Activated T-helper 1 cell treated with anti-CD3 and anti-CD28 coated beads, Interleukin-2, amount 50 U/mL, for 16 hours (primary cell): ENCODE measurements around the gene PACSIN2.
"Not testable (repeated sequence)": the region's sequence is repeated elsewhere in the genome, so short reads cannot be mapped to it uniquely, and the experiment has no call there.

Experiments
- DNase-seq, 2 donors: peaks; one replicate each; pipeline ENCODE4 v3.0.0-alpha.2; 2020; ENCODE audit warnings: low read depth in 1 of 2, low spot score in 1 of 2

Gene PACSIN2

DNA sequence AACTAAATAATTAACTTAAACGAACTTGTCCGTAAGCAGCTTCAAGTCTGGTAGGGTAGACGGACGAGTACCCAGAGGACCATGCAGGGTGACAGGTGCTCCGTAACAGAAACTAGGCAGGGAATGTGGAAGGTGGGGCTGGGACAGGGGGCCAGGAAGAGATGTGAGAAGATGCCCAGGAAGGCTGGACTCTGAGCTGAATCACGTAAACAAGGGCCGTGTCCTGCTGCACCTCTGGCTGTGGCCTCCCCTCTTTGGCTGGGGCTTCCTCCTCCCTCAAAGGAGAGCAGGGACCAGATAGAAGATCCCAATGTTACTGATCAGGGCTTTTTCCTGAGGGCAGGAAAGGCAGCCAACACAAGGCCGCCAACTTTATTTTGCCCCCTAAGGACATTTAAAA lies 47.9 kb downstream of the PACSIN2 start:
- no peak for DNase-seq

DNA sequence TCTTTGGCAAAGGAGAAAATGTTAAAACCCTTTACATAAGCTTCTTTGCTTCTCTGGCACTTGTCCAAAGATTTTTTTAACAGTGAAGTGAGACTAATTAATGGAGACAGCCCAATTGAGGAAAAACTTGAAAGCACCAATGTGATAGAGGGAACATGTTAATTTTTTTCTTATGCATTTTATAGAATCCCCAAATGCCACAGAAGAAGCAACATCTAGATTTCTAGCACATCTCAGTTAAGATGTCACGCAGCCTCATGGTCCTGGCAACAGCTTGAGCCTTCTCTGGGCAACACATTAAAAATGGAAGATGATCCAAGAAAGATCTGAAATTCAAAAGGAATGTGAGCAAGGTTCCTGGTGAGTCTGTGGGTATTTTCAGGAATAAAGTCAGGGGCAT lies 48.5 kb downstream of the PACSIN2 start:
- DNase-seq, result no peak

DNA sequence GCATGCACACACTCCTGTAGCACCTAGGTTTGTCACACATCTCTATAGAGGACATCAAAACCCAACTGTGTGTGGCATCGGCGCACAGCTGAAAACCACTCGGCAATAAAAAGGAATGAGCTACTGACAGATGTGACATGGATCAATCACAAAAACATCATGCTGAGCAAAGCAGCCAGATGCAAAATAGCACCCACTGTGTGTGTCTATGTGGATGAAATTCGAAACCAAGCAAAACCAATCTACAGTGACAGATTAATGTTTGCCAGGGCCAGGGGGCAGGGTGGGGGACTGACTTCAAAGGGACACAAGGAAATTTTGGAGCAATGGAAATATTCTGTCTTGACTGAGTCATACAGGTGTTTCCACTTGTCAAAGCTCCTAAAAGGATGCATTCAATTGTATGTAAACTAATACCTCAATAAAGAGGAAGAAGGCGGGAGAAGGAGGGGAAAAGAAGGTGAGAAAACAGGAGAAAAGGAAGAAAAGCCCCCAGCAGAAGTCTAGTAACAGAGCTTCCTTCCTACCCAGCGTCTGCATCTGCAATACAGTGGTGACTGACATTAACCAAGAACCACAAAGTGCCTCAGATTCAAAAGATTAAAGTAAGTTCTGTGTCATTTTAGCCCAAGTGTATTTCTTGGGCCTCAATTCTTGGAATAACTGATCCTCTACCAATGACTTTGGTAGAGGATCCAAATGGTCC lies 49.8 kb downstream of the PACSIN2 start:
- DNase-seq, result peak in 1 of 2 donors; percentile 2

DNA sequence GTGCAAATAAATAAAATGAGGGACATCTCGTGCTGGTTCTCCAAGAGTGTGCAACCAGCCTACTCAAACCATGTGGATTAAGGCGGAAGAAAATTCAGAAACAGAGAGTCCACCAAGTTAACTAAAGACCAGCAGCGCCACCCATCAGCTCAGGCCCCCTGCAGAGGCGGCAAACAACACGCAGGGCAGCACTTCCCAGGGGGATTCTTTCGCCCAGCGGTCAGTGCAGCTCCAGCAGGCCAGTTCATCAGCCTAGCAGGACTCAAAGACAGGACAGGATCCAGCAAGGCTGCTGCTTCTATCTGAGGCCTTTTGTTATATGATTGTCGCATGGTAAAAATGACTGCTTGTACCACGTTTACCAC lies 51.7 kb downstream of the PACSIN2 start:
- no peak for DNase-seq

DNA sequence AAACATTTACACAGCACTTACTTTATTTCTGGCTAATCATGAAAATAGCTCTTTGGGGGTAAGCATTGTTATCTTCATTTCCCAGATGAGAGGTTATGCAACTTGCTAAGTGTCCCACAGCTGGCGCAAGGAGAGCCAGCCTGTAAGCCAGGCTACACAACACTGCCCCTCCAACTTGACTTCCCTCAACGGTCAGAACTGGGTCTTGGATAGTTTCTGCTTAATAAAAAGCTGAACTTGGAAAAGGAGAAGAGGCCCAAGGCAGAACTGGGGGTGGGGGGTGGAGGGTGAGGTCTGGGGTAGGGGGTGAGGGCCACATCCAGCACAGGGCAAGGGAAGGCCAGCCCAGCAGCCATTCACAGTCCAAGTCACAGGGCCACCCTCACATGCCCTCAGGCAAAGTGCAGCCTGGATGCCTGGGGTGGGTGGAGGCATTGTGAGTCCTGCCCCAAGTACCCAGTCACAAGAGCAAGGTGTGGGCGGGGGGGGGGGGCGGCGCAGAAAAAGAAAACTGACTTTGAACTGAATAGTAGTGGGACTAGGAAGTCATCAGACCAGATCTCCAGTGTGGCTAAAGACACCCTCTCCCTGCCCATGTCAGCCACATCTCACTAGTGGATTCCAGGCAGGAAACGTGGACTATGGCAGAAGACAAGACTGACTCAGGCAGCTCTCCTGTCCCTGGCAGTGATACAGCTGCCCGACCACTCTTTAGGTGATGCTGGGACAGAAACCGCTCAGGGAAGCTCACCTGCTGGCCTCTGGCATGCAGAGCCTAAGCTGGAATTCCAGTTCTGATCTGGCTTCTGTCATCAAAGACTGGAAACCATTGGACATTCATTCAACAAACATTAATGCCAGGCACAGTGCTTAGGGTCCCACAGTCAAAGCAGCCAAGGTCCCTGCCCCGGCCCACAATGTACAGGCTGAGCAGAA lies 52.4 kb downstream of the PACSIN2 start:
- no peak for DNase-seq

DNA sequence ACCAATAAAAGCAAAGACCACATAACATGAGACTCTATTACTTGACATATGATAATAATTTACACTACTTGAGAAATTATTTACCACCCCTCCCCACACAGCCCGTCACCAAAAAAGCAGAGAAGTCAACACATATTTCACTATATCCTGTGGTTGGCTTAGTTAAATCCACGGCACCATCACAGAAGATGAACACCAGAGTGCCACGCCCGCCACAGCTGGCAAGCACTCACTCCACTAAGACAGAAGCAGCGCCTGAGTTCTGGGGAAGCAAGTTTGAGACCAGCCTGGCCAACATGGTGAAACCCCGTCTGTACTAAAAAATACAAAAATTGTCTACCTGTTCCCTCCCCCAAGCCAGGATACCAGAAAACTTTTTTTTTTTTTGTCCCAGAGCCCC lies 53.1 kb downstream of the PACSIN2 start:
- DNase-seq, result no peak

DNA sequence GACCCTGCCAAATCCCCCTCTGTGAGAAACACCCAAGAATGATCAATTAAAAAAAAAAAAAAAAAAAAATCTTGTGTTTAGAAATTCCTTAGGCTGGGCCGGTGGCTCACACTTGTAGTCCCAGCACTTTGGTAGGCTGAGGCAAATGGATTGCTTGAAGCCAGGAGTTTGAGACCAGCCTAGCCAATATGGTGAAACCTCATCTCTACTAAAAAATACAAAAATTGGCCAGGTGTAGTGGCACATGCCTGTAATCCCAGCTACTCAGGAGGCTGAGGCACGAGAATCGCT lies 53.6 kb downstream of the PACSIN2 start:
- not testable (repeated sequence) for DNase-seq

DNA sequence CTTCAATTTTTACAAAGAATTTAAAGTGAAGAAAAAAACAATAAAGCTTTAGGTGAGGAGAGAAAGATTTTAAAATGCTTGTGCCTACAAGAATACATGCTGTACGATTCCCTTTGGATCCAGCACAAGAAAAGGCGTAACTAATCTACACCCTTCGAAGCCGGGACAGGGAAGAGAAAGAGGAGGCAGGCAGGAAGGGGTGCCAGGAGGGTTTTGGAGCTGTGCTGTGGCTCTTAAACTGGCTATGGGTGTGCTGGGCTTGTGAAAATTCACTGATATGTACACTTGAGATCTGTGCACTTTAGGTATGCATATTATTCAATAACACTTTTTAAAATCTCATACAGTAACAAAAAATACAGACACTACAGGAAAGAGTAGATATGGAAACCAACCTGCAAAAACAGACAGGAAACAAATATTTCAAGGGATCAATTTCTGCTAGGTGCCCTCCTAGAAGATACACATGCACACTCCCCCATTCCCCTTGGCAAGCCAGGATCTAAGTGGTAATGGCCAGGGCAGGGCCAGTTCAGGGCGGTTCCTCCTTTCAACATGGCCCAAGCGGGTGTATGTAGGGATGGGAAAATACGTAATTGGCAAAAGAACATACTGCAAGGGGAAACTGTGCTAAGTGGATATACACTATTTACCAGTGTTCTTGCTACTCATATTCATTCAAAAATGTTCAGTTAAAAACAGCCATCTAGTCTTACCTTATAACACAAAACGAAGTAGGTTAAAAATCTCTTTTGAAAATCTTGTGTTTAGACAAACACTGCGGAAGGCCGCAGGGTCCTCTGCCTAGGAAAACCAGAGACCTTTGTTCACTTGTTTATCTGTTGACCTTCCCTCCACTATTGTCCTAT lies 54.2 kb downstream of the PACSIN2 start:
- no peak for DNase-seq

DNA sequence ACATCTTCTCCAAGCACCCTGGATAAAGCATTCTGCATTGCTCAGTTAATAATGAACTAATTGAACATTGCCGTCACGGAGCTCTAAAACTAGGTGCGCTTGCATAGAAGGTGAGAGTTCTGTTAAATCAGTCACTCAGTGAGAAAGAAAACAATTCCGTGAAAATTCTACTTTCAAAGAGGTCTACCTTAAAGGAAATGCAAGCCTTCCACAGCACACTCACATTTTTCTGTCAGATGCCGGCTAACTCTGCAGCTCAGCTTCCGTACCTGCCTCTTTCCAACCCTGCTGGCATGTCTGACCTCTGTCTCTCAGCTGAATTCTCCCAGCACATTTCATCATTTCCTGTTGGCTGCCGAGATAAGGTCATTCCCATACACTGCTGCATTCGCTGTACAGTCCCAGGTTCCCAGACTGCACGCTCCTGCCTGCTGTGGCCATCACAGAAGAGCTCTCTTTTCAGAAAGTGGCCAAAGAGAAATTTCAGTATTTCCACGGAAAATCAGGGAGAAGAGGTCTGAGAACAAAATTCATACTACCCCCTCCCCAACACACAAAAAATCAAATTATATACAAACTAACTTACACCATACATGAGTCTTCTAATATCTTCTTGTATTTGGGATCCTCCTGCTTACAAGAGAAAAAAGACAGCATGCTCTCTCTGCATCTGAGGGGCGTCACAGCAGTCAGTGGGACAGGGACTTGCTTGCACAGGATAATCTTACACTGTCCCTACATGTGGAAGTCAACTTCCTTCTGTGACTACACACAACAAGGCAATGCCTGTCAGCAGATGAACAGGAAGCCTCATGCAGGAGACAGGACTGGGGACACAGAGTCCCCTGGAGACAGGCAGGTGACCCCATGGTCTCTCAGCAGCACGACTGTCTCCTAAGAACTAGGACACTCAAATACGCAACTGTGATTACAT lies 55.1 kb downstream of the PACSIN2 start:
- DNase-seq, result no peak

DNA sequence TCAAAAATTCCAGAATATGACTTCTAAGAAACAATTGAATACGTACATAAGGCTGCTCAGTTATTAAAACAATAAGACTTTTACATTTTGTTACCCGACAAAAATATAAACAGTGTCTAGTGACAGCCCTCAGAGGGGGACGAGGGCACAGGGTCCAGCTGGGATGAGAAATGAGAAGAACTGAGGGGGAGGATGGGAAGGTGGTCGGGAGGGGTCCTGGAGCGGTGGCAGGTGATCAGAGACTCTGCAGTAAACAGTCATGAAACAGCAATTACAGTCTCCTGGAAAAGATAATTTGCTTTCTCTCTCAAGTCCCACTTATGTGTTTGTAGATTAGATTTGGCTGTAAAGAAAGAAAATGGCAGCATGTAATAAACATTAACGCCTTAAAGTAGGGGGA lies 56.0 kb downstream of the PACSIN2 start:
- no peak for DNase-seq

DNA sequence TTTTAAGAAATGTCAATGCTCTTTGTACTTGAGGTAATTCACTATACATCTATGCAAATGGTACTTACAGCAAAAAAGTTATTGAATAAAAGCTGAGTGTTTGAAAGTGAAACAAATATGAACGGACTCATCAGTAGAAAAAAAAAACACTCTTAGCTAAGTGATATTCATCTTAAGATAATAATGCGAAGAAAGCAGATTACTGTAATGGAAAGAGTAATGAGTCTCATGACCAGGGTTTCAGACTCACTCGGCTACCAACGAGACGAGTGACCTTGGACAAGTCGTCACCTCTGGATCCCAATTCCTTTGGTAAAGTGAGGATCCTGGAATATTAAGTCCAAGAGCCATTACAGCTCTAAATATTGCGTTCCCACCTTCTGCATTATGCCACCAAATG lies 57.0 kb downstream of the PACSIN2 start:
- DNase-seq, result no peak

DNA sequence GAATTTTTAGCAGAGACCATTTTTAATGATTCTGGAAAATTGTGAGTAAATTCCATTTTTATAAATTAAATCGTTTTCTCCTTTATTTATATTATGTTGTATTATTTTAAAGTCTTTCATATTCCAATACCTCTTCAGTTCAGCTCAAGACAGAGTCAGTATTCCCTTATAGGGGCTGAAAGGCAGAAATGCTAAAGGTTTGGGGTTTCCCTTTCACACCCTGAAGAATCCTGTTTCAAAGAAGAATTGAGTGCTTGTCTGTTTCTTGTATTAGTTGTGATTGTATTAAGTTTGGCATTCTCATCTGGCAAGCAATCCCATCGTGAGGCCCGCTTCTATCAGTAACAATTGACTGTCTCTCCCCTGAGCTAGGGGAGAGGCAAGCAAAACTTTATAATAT lies 57.4 kb downstream of the PACSIN2 start:
- no peak for DNase-seq

DNA sequence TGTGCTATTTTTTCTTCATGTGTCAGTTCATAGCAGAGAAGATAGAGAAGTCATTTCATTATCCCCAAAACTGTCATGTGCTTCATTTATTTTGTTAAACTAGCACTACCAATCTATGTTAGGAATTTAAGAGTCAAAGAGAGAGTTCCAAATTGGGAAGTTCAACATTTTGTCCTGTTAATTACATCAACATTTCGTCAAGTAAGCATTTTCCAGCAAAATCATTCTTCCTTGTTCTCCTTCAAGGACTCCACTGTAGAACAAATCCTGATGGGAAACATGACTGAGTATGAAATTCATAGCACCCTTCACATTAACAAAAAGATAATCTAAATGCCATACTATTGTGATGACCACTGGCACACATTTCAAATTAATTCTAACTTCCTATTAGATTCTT lies 59.1 kb downstream of the PACSIN2 start:
- DNase-seq, result no peak

DNA sequence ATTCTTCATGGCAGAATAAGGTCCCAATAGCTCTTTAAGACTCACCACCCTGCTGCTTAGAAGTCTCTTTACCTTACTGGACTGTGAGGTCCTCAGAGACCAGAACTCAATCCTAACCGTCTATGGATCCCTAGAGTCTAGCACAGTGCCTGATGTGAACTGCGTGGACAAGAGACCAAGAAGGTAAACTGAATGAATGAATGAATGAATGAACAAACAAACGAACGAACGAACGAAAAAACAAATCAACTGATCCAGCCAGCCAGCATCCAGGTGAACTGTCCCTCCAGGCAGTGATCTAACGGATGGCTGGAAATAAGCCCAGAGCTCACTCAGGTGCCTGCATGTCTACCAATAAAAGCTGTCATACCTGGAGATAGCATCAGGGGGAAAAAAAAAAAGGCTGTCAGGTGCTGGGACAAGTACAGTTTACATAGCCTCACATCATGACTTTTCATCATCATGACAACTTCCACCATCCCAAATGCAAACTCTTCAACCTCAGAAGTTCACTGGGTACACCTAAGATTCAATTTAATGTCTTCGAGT lies 59.8 kb downstream of the PACSIN2 start:
- no peak for DNase-seq

DNA sequence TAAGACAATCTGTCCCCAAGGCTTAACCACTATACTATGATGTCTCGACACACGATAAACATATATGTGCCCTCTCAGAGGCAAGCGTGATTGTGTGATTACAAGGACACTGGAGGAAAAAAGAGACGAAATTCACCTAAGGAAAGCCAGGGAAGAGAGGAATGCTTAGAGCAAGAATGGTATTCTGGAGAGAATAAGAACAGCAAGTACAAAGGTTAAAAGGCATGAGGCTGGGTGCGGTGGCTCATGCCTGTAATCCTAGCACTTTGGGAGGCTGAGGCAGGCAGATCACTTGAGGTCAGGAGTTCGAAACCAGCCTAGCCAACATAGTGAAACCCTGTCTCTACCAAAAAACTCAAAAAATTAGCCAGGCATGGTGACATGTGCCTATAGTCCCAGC lies 61.2 kb downstream of the PACSIN2 start:
- DNase-seq, result not testable (repeated sequence)

DNA sequence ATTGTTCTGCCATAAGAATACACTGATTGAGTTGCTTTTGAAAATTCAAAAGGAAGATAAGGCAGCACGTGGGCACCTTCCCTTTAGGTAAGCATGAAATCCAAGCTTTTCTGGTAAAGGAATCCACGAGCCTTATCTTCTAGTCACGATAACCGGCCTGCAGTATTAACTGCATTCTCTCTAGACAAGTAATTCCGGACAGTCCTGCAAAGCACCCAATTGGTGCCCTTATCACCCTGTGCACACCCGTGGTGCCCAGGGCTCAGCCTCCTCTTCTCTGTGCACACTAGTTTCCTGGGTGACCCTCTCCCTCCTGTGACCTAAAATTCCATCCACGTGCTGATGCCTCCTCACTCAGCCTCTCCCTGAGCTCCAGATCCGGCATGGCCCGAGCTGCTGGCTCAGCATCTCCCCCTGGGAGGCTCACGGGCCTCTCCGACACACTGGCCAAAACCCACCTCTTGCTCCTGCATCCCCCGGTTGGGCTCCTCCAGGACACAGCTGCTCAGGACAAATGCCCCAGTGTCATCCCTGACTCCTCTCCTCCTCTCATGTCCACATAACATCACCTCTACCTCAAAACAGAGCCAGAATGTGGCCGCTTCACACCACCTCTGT lies 63.7 kb downstream of the PACSIN2 start:
- no peak for DNase-seq

DNA sequence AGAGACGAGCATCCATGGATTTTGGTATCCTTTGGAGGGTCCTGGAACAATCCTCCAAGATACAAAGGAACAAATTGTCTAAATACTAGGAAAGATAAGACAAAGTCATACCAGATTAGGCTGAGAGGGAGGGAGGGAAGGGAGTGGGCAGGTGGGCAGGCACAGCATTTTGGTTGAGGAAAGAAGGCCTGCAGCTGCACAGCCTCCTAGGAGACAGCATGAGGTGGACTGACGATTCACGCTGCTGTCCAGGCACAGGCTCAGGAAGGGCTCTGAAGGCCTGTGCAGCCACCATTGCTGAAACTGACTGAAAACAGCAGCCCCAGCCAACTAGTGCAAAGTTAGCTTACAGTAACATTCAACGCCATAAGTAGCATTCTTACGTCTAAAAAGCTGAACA lies 64.7 kb downstream of the PACSIN2 start:
- DNase-seq, result no peak

DNA sequence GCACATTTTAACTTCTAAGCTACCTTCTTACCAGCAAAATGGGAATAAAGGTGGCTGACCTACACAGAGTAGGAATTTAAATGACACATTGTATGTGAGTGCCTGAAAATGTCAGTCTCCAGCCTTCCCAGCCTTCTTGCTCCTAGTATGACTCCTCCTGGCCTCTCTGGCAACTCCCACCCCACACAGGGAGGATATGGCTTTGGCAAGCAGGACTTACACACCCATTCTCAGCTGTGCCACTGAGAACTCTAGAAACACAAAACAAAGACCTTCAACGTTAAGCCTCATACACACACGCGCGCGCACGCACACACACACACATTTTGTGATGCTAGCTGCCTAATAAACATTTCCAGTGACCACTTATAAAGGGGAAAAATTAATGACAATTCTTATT lies 65.8 kb downstream of the PACSIN2 start:
- DNase-seq, result no peak

DNA sequence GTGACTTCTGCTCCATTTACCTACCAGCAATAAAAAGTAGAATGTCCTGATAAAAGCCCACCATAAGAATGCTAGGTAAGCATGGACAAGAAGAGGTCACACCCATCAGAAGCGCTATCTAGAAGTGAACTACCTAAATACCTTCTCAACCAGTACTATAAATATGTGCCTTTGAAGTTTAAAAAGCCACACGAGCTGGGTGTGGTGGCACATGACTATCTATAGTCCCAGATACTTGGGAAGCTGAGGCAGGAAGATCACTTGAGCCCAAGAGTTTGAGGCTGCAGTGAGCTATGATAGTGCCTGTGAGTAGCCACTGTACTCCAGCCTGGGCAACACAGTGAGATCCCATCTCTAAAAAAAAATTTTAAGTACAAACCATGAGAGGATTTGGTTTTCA lies 66.7 kb downstream of the PACSIN2 start:
- DNase-seq, result no peak
